ENCODE measurements around the gene SERINC3.

Gene SERINC3

DNA sequence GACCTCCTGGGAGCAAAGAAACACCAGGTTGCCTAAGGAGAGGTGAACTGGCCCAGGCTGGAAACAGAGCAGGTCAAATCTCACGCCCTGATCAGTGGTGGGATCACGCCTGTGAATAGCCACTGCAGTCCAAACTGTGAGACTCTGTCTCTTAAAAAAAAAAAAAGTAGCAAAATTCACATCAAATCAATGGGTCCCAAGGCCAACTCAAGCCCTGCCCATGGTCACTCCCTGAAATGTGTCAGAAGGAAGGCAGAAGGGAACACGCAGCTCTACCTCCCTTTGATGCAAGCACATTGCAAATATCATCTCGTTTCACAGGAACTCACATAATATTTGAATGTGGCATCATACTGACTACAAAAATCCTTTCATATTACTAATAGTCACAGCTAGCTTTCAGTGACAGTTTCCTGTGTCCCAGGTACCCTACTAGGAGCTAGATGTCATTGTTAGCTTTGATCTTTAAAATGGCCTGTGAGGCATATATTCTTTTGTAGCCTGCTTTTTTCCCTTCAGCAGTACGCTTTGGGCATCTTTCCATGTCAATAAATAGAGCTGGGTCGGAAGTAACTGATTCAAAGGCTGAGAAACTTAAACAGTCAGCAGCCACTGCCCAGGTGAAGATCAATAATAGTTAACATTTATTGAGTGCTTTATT, 60.6 kb downstream of the SERINC3 start:
- DNase-seq, result no peak

DNA sequence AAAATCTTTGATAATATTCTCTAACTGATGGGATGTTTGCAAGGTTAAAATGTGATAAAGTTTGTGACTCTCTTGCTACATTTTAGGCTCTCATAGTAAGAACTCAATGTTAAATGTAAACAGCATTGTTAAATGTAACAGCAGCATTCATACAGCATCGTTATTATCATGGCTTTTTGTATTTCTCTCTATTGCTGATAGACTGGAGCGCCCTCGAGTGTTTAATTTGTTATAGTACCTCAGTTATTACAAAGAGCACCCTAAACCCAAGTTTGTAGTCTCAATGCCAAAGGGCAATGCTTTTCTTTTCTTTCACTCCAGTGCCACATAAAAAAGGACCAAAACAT, 61.1 kb downstream of the SERINC3 start:
- no peak for DNase-seq

DNA sequence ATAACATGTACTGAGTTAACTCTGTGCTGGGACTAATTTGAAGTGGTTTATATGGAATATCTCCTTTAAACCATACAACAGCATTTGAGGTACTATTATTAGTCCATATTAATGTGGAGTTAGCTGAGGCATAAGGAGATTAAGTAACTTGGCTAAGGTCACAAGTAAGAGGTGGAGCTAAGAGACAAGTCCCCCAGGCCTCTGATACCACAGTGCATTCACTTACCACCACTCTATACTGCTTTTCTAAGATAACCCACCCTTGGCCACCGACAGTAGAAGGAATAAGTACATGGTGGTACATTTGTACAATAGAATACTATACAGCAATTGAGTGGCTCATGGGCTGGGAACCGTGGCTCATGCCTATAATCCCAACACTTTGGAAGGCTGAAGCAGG, 62.6 kb downstream of the SERINC3 start:
- DNase-seq, result no peak

DNA sequence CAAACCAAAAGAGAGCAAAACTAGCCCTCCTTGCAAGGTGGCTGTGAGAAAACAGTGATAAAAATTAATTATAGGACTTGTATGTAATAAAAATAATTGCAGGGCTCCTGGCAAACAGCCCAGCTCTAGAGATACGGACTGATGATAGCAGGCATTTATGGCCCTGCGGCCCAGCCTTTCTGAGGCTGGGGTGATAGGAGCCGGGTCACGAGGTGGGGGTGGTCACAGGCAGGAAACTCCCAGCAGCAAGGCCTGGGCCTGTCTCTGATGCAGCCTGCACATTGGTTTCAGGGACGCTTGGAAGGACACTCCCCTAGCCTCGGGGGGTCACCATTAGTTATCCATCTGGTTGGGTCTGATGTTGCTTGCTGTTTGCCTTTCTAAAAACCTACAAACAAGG, 64.9 kb downstream of the SERINC3 start:
- no peak for DNase-seq

DNA sequence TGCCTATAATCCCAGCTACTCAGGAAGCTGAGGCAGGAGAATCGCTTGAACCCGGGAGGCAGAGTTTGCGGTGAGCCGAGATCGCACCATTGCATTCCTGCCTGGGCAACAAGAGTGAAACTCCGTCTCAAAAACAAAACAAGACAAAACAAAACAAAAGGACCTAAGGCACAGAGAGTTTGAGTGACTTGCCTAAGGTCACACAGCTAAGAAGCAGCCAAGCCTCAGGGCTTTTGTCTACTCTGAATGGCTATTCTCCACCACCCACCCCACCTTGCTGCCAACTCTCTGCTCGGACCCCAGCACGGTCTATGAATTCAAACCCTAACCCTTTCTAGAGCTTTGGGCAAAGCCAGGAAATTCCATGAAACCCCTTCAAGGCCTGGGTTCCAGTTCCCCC, 65.3 kb downstream of the SERINC3 start:
- DNase-seq, result no peak

DNA sequence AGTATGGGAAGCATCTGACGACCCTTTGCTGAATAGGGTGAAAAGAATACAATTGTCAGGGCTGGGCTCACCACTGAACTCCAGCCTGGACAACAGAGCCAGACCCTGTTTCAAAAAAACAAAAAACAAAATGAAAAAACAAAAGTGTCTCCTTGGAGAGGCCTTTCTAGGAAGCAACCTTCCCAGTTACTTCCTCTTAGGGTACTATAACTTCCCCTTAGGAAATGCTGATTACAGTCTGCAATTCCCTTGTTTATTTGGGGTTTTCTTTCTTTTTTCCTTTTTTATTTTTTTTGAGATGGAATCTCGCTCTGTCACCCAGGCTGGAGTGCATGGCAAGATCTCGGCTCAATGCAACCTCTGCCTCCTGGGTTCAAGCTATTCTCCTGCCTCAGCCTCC, 66.7 kb downstream of the SERINC3 start:
- no peak for DNase-seq

DNA sequence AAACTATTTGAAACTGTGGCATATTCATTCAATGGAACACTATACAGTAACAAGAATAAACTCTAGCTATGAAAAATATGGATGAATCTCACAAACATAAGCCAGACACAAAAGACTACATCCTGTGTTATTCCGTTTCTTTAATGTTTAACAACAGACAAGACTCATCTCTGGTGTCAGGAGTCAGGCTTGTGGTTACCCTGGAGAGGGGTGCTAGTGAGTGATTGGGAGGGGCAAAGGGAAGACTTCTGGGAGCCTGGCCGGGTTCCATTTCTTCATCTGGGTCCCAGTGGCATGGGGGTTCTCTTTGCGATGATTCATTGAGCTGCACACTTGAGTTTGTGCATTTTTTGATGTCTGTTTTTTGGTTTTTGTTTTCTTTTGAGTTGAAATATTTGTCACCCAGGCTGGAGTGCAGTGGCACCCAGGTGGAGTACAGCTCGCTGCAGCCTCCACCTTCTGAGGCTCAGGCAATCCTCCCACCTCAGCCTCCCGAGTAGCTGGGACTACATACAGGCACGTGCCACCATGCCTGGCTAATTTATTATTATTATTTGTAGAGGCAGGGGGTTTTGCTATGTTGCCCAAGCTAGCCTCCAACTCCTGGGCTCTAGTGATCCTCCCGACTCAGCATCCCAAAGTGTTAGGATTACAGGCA, 67.4 kb downstream of the SERINC3 start:
- DNase-seq, result no peak

DNA sequence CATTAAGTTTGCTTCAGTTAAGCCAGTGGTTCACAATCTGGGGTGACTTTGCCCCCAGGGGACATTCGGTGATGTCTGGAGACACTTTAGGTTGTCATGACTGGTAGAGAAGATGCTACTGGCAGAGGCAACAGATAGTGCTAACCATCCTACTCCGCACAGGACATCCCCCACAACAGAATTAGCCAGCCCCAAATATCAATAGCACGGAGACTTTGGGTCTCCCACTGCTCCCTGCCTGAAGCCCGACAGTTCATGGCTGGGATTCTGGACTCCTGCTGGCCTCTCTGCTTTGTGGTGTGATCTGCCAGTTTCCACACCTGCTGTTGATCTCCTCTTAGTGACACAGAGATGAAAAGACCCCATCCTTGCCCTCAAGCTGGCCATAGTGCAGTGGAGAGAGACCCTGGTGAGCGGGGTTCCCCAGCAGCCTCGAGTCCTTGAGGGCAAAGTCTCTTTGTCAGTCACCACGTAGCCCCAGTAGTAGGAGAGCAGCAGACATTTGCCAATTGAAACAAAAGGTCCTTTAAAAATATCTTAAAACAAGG, 70.9 kb downstream of the SERINC3 start:
- no peak for DNase-seq

DNA sequence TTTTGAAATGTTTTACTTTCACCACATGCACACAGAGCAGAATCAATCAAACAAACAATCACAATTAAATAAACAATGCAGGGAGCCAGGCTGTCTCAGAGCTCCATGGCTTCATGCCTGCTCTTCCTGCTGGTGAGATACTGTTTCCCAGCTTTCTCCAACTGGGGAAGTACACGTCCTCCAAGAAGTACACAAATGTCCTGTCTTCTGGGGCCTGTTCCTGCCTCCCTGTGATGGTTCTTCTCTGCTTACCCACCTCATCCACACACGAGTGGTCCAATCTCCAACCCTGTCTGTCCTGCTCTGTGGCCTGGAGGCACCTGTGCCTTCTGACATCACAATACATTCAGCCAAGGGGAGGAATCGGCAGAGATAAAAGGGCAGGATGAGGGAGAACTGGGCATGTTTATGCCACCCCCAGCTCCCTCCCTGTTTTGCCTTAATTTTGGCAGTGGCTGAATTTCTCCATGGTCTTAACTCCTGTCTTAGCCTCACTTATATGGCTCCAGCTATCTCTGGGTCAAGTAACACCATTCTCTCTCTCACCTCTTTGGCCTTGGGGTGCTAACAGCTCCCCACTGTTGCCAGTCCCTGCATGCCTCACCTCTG, 71.5 kb downstream of the SERINC3 start:
- DNase-seq, result no peak

DNA sequence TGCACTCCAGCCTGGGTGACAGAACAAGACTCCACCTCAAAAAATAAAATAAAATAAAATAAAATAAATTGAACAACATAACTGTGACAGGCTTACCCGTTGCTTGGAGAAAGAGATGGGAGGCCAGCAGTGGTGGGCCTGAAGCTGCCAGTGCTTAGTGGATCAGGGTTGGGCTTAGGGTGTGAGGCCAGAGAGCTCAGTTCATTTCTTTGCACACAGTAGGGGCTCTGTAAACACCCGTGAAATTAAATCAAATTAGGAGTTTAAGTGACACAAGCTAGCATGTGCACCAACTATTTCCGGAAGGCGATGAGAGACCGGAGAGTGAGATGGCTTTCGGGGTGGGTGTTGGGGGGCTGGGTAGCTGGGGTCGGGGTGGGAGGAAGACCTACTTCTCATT, 72.0 kb downstream of the SERINC3 start:
- no peak for DNase-seq

DNA sequence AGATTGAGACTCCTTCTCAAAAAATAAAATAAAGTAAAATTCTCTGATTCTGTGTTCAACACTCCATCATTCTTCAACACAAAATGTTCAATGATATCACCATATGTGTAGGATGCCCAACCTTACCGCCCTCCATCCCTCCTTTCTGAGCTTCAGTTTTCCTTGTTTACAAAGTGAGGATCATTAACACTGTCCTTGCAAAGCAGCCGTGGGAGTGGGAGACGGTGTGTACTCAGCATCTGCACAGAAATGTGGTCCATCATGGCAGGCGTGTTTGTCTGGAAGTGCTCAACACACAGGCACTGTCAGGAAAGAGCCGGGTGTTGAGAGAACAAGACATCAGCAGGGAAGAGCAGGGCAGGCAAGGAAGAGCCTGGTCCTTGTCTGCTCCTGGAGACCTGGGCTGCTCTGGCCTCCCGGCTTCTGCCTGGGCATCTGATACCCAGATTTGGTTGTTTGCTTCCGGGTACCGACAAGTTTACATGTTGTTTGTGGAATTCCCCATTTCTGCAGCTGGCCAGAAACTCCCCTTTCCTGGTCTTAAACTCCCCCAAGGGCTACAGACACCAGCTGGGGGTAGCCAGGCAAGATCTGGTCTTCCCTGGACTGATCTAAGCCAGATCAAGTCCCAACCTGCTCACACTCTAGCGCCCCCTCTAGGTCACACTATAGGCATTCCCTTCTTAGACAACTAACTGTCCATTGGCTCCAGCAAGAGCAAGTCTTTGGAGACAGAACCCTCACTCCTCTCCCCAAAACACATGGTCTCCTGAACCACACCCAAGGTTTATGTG, 72.9 kb downstream of the SERINC3 start:
- DNase-seq, result no peak

DNA sequence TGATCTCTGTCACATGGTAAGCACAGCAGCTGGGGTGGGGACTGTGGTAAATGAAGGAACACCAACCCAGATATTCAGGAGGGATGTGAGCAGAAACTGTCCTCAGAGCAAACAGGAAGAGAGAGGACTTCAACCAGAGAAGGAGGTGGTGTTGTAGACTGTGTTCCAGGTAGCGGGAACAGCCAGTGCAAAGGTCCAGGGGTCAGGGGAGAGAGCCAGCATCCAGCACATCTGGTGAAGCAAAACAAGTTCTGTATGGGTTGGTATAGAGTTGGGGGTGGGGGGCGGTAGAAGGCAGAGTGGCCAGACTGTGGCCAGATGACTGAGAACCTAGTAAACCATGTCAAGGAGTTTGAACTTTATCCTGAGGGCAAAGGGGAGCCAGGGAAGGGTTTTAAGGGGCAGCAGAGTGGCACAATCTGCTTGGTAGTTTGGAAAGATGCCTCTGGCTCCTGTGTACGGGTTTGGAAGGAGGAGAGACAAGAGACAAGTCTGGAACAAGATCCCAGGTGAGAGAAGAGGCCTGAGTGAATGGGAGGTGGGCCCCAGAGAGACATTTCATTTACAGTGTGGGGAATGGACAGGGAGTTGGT, 73.9 kb downstream of the SERINC3 start:
- no peak for DNase-seq
